ENCODE measurements around the gene INSR.

Gene INSR

DNA sequence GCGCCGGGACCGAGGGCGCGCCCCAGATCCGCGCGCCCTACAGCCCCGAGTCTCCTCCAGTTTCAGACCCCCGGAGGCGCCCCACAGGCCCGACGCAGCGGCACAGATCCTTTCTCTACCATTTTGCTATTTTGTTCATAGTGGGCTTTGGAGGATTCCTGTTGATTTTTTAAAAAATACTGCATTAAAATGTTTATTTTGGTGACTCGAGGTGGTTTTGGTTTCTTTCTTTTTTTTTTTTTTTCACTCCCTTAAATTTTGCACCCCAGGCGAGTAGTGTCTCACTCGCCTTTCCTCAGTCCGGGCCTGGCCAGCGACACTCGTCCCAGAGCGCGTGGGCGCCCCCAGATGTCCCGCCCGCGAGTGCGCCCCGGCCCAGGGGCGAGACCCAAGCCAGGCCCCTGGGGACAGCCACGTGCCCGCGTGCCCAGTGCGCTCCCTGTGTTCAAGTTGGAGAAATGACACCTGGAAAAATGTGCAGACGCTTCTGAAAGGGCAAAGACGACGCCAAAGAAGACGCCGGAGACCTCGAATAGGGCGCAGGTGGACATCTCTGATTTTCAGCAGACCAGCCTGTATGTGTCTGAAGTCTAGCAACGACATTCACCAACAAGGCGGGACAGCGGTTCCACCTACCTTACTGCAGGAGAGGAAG, 471 bp upstream of the INSR start:
- DNase-seq = no peak

DNA sequence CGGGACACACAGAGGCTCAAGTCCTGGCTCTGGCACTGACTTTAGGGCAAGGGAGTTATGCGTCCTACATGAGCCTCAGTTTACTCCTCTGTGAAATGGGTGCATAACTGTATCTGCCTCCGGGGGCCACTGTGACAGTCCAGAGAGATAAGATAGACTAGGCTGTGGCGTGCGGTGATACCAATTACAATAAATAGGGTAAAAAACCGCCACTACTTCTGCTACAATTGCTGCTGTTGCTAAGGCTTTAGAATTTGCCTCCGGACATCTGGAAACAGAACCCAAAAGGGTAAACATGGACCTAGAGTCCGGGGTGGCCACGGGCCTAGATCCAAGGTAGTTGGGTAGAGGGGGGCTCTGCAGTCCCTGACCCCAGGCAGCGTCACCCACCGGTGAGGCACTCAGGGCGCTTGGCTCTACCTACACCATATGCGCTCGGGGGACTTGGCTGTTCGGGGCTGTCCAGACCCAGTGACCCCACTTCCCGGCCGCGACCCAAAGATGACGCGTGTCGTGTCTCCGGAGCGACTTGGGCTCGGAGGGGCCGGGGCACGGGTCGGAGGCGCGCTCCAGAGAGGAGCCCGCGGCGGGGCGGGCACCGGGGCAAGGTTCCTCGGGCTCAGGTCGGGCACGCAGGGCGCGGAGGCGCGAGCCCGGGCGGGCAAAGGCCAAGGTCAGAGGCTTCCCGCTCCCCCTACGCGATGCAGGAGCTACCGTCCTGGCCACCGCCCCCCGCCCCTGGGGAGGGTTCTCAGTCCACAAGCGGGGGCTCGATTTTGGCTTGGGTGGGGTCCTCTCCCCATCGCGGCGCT, 1.1 kb downstream of the INSR start:
- DNase-seq = no peak

DNA sequence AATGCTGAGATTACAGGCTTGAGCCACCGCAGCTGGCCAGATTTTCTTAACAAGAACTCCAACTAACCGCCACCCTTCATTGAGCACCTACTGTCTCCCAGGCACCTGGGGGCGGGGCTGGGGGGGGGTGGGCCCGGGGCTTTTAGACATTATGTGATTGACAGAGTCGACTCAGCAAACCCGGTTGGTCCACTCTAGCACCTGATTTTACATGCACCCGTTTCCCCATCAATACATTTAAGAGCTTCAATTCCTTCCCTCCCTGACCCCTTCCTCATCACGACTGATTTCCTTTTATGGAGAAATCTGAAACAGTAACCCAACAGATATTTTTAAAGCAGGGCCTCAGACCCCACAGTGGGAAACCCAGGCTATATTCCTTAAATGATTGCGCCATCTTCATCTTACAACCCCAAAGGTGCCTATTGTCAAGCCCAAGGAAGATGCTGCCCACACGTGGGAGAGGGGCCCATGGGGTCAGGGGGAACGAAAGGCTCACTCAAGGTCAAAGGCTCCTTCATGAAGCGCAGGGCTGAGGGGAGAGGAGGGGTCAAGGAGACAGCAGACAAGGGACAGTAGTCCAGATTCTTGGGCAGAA, 1.8 kb downstream of the INSR start:
- no peak for DNase-seq

DNA sequence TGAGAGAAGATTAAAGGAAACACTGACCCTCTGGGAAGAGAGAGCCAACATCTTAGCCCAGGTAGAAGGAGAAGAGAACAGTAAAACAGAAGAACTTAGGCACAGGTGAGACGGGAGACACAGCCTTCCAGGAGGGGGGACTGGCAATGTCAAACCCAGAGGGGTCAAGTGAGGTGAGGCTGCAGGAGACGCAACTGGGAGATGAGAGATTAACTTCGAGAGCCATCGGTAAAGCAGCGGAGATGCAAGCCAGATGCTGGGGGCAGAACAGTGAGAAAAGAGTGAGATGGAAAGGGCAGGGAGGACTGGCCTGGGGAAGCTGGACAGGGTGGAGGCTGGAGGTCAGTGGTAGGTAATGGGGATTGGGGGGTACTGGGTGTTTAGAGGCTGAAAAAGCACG, 5.2 kb downstream of the INSR start:
- no peak for DNase-seq

- DNase-seq = no peak
Measured at GRCh38 chr19:7288131-7288530, 6.1 kb downstream of the INSR start.

- no peak for DNase-seq
Measured at GRCh38 chr19:7287722-7288121, 6.5 kb downstream of the INSR start.

GRCh38 chr19:7280940-7281666, 13.1 kb downstream of the INSR start:
- DNase-seq = no peak

DNA sequence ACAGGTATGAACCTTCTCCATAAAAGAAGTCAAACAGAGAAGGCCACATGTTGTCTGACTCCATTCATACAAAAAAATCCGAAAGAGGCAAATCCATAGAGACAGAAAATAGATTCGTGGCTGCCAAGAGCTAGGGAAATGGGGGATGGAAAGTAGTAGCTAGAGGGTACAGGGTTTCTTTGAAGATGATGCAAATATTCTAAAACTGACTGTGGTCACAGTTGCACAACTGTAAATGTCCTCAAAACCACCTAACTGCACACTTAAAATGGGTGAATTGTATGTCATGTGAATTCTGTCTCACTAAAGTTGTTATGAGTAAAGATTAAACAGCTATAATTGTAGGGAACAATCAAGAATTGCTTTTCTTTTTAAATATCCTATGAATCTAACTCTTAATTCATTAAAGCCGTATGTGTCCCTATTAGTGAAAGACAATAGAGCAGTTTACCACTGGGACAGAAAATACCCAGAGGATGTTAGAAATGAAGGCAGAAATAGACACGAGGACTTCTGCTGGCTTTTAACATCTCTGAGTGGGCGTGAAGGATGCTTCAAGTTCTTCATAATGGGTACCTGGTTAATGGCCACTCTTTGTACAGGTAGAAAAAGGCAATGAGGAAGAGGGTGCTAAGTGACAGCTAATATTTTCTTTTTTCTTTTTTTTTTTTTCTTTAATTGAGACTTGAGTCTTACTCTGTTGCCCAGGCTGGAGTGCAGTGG, 21.2 kb downstream of the INSR start:
- no peak for DNase-seq

DNA sequence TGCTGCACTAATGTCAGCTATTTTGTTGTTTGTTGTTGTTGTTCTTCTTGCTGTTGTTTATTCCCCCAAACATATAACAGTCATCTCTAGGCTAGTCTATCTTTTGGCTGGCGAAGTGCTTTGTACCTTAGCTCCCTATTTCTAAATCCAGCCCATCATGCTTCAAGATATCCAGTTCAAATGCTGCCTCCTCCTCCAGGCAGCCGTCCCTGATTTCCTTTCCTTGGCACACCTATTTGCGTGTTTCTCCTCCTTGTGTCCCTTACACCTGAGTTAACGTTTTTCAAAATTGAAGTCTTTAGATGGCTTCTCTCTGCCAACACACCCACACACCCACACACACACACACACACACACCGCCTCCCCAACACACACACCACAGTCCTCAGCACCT, 25.5 kb downstream of the INSR start:
- DNase-seq = no peak

DNA sequence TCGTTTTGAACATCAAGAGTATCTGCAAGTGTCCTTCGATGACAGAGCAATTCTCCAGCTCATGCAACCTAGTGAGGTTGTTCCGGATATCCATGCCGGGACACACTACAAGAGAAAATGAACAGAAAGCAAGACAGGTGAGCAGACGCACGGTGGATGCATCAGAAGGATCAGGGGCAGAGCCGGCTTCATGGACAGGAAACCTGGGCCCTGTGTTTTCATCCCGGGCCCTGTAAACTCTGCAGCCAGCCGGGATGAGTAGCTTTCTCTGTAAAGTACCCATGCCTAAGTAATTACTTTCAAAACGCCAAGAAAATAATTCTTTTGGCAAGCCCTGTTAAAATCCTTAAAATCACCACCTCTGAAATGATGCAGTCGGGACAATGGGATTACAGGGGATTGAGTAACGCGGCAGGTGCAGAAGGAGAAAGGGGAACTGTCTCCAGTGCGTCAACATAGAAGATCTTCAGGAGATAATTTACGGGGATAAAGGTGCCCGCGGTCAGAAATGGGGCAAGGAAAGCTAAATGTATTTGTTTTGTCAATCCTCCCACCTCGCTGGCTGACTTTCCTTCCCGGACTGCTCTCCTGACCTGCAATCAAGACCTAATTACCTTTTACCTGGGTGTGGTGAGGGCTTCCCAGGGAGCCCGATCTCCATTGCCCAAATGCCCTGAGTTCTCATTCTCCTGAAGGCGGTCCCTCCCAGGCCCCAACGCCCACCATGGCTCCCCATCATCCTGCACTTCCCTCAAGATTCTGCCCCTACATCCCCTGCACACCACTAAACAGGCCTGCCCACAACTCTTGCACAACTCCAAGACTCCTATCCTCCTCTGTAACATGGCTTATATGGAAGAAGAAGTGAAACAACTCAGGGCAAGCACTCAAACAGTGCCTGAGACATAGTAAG, 26.2 kb downstream of the INSR start:
- DNase-seq = no peak

DNA sequence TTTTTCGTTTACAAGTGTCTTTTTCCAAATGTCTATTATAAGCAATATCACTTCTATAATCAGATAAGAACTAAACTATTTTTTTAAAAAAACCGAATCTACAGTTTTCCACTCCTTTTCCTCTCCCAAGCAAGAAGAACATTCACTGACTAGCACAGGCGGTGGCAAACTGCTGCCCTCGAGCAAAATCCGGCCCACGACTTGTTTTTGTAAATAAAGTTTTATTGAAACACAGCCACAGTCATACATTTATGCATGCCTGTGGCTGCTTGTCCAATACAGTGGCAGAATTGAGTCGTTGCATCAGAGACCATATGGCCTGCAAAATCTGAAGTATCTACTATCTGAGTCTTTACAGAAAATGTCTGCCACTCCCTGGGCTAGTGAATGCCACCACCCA, 27.4 kb downstream of the INSR start:
- no peak for DNase-seq

DNA sequence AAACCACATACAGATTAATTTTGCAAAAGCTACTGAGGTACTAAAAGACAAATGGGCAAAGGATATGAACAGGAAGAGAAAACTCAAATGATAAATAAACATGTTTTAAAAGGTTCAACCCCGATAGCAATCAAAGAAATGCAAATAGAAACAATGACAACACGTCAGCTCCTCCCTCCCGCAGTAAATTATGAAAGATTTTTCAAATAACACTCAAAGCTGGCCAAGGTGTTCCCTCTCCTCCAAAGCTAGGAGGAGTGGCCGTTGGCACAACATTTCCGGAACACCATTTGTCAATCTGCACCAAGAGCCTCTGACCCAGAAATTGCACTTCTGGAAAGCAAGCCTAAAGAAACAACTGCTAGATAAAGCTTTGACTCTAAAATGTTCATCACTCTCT, 28.3 kb downstream of the INSR start:
- no peak for DNase-seq

DNA sequence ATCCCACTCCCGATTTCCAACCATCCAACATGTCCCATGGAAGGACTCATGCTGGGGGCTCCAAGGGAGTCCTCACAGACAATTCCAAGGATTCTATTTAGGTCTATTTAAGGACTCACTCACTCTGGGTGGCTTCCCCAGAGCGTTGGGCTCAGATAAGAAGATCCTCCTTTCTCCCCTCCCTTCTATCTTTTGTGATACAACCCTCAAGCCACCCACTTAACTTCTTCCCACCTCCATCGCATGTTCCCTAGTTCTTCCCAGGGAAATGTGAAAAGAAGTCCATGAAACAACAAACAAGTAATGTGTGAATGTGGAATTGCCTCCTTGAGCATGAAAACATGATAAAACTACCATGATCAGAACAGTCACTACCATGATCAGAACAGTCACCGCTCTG, 29.4 kb downstream of the INSR start:
- DNase-seq = no peak

GRCh38 chr19:7263521-7263920, 30.7 kb downstream of the INSR start:
- no peak for DNase-seq

GRCh38 chr19:7263066-7263465, 31.1 kb downstream of the INSR start:
- no peak for DNase-seq

DNA sequence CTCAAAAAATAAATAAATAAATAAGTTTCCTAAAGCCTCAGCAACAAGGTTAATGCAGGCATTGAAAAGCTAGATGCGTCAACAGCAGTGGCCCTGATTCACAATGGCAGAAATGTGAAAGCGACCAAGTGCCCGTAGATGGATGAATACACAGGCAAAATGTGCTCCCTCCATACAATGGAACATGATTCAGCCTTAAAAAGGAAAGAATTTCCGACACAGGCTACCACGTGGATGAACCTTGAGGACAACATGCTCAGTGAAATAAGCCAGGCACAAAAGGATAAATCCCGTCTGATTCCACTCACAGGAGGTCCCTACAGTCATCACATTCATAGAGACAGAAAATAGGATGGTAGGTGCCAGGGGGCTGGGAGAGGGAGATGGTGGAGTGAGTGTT, 31.7 kb downstream of the INSR start:
- no peak for DNase-seq

GRCh38 chr19:7260161-7260560, 34.1 kb downstream of the INSR start:
- no peak for DNase-seq

DNA sequence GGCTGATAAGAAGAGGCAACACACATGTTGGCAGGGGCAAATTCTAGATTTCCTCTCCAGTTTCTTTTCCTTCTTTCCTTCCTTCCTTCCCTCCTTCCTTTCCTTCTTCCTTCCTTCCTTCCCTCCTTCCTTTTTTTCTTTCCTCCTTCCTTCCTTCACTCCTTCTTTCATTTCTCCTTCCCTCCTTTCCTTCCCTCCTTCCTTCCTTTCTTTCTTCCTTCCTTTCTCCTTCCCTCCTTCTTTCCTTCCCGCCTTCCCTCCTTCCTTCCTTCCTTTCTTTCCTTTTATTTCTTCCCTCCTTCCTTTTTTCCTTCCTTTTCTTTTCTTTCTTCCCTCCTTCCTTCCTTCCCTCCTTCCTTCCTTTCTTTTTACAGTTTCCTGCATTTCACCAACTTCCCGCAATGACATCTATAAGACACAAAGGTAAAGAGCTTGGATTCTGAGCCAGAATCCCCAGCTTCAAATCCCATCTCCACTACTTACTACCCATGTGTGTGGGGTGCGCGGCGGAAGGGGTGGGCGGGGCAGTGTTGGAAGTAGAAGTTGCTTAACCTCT, 35.3 kb downstream of the INSR start:
- no peak for DNase-seq

GRCh38 chr19:7258041-7258839, 36.0 kb downstream of the INSR start:
- no peak for DNase-seq

Measured in CD4-positive, alpha-beta T cell treated with Interleukin-17A for 1 hour (primary cell).